Endothelial cell of umbilical vein (primary cell): ENCODE data around the gene EML1. TPM values are rescaled to one million over a fixed set of nuclear protein-coding genes. Genes with fewer than 3 reads are reported as not detected.

Experiments
- BruUV-seq: library from RNA; stranded (reverse); fragments of 400-500 nt; replicated peaks from 2 replicates; lab custom pipeline; 2021; lab: Mats Ljungman, UMichigan
- CTCF ChIA-PET: fragments of 300-600, 350-600 bp; sonication (Branson Sonifier 250); formaldehyde crosslinking; loops from one replicate; lab custom pipeline; 2021; ENCODE audit warnings: antibody characterized with exemption, inconsistent platforms; lab: Charles Lee
- POLR2A ChIA-PET: fragments of 300-600, 350-600 bp; sonication (Branson Sonifier 250); formaldehyde crosslinking; loops from one replicate; lab custom pipeline; 2021; ENCODE audit warnings: antibody characterized with exemption, inconsistent platforms; lab: Charles Lee
- DNase-seq: peaks from one replicate; pipeline ENCODE4 v3.0.0-alpha.2; 2011; ENCODE audit warnings: low read depth, low spot score
- FAIRE-seq: peaks from 2 replicates; lab custom pipeline; 2011; peaks lifted over from hg19 to GRCh38; lab: Jason Lieb, UNC
- H2AFZ ChIP-seq: 2 replicates; pipeline ENCODE4 v1.6.0; 2012; ENCODE audit warnings: low read depth, low read length, control low read depth, inconsistent platforms
- H3K27ac ChIP-seq: 2 replicates; pipeline ENCODE4 v1.5.1; 2011; ENCODE audit warnings: low read depth, mild to moderate bottlenecking, control low read depth, low read length, moderate library complexity; ENCODE audit not compliant: insufficient read depth
- H3K27me3 ChIP-seq, 2 experiments: 2 replicates each; pipeline versions ENCODE4 v1.6.0 to v1.6.1; 2011; ENCODE audit warnings: low read length in 2 of 2, mixed read lengths in 1 of 2; ENCODE audit not compliant: control insufficient read depth in 2 of 2, insufficient read depth in 2 of 2
- H3K36me3 ChIP-seq, 2 experiments: 2 replicates in 1 of 2; 3 replicates in 1 of 2; pipeline ENCODE4 v1.5.1; 2011; ENCODE audit warnings: low read length in 2 of 2, mild to moderate bottlenecking in 1 of 2, moderate library complexity in 1 of 2; ENCODE audit not compliant: control insufficient read depth in 2 of 2, insufficient read depth in 2 of 2; ENCODE audit errors: extremely low read depth in 1 of 2
- H3K4me1 ChIP-seq: 3 replicates; pipeline ENCODE4 v1.5.1; 2011; ENCODE audit warnings: mild to moderate bottlenecking, low read length; ENCODE audit not compliant: control insufficient read depth, insufficient read depth; ENCODE audit errors: extremely low read depth
- H3K4me2 ChIP-seq: 2 replicates; pipeline ENCODE4 v1.6.1; 2011; ENCODE audit warnings: low read length, control low read depth, mixed read lengths; ENCODE audit not compliant: insufficient read depth
- H3K4me3 ChIP-seq, 3 experiments: fragments of 200-600 bp in 1 of 3; sonication (generic), shearing (Covaris generic) in 1 of 3; replicated peaks in 1 of 3; 2 replicates each; pipeline ENCODE4 v1.5.1; 2011 to 2016; ENCODE audit warnings: control low read depth in 3 of 3, low read length in 3 of 3, mild to moderate bottlenecking in 2 of 3, inconsistent platforms in 1 of 3, low read depth in 1 of 3, moderate library complexity in 1 of 3; ENCODE audit not compliant: insufficient read depth in 1 of 3
- H3K79me2 ChIP-seq: 2 replicates; pipeline ENCODE4 v1.6.0; 2012; ENCODE audit warnings: low read length, inconsistent platforms; ENCODE audit not compliant: control insufficient read depth, insufficient read depth
- H3K9ac ChIP-seq: replicated peaks from 2 replicates; pipeline ENCODE3; 2011; ENCODE audit warnings: low read length, control low read depth; ENCODE audit not compliant: insufficient read depth; ENCODE audit errors: extremely low read depth
- H3K9me1 ChIP-seq: replicated peaks from 3 replicates; pipeline ENCODE4 v1.6.0; 2011; ENCODE audit warnings: mild to moderate bottlenecking, low read length; ENCODE audit not compliant: control insufficient read depth, insufficient read depth; ENCODE audit errors: extremely low read depth
- H3K9me3 ChIP-seq: replicated peaks from 2 replicates; pipeline ENCODE4 v1.5.1; 2012; ENCODE audit warnings: low read length, inconsistent platforms; ENCODE audit not compliant: control insufficient read depth, insufficient read depth
- H4K20me1 ChIP-seq: replicated peaks from 2 replicates; pipeline ENCODE3; 2011; ENCODE audit warnings: mild to moderate bottlenecking, low read length; ENCODE audit not compliant: control insufficient read depth, insufficient read depth; ENCODE audit errors: extremely low read depth
- CTCF ChIP-seq, 2 donors: IDR thresholded peaks; 1 replicate in 1 of 2; 2 replicates in 1 of 2; pipeline ENCODE4 v1.5.1; 2011; ENCODE audit warnings: low read length in 2 of 2, mild to moderate bottlenecking in 2 of 2, moderate library complexity in 2 of 2, control low read depth in 1 of 2, inconsistent platforms in 1 of 2, low read depth in 1 of 2; ENCODE audit not compliant: insufficient read depth in 1 of 2; ENCODE audit errors: extremely low read depth in 1 of 2
- EZH2 ChIP-seq: IDR thresholded peaks from 2 replicates; pipeline ENCODE4 v1.6.1; 2012; ENCODE audit warnings: borderline replicate concordance, low read depth, mild to moderate bottlenecking, moderate library complexity, low read length, inconsistent platforms; ENCODE audit not compliant: severe bottlenecking
- FOS ChIP-seq: IDR thresholded peaks from 2 replicates; pipeline ENCODE4 v1.6.1; 2011; ENCODE audit warnings: mild to moderate bottlenecking, low read length, moderate library complexity, borderline replicate concordance; ENCODE audit not compliant: insufficient read depth
- GATA2 ChIP-seq: IDR thresholded peaks from 2 replicates; pipeline ENCODE4 v1.7.0; 2011; ENCODE audit warnings: low read depth, mild to moderate bottlenecking, moderate library complexity, mixed read lengths, low read length; ENCODE audit not compliant: insufficient read length, insufficient read depth
- JUN ChIP-seq: IDR thresholded peaks from 2 replicates; pipeline ENCODE4 v1.6.1; 2011; ENCODE audit warnings: borderline replicate concordance, low read depth; ENCODE audit not compliant: insufficient read length, insufficient read depth
- MAX ChIP-seq: IDR thresholded peaks from 2 replicates; pipeline ENCODE4 v1.6.1; 2011; ENCODE audit not compliant: insufficient read depth, insufficient read length
- MYC ChIP-seq: IDR thresholded peaks from one replicate; pipeline ENCODE4 v1.6.1; 2011; ENCODE audit warnings: mild to moderate bottlenecking, low read depth, low read length
- POLR2A ChIP-seq: IDR thresholded peaks from 2 replicates; pipeline ENCODE4 v1.6.1; 2012; ENCODE audit warnings: low read depth, mild to moderate bottlenecking, control low read depth, low read length
- POLR2AphosphoS5 ChIP-seq: IDR thresholded peaks from 2 replicates; pipeline ENCODE4 v1.6.1; 2012; ENCODE audit warnings: low read depth, mild to moderate bottlenecking, control low read depth, low read length, moderate library complexity; ENCODE audit not compliant: insufficient read depth
- dilution Hi-C: fragments of 300-500 bp; cut with MboI; formaldehyde crosslinking; loops from one replicate; pipeline ENCODE4 v1.15.0; 2019; ENCODE audit warnings: low sequenced_read_pairs; ENCODE audit not compliant: extremely low pct_ligation_motif_present
- intact Hi-C: fragments of 100-400 bp; cut with micrococcal nuclease; formaldehyde crosslinking; loops from one replicate; pipeline ENCODE4 v1.10.0; 2022
- polyA plus RNA-seq, 4 experiments: library from polyadenylated mRNA; depleted of rRNA in 3 of 4; stranded (reverse) in 3 of 4; unstranded in 1 of 4; fragments of >200 nt; gene quantifications; 2 replicates each; pipeline versions ENCODE4 v1.2.1 to v1.2.3, GENCODE V29; 2011 to 2012; ENCODE audit warnings: missing spikeins in 1 of 4
- total RNA-seq: library from RNA; stranded (reverse); gene quantifications from 2 replicates; pipeline ENCODE4 v1.2.3, GENCODE V29; 2021

EML1 gene
- total and polyA plus RNA-seq, 2 donors (not counting 3 experiments of a cell fraction or from before 2014, with no cell fraction given) = 22.9 to 33.0 TPM

DNA sequence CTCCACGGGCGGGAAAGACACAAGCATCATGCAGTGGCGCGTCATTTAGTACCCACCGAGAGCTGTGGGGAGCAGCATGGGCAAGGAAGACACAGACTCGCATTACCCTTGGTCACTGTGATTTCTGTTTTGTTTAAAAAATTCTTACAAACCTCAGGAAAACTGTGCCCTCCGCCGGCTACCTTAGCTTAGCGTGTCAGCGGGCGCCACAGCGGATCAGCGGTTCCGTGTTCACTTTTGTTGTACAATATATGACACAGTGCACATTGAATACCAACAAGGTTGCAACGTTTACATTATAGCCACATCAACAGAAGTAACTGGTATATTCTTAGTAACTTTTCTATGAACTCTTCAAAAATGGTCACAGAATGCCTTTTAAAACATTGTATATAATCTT, 146.9 kb downstream of the EML1 start:
- POLR2A ChIA-PET = no interaction called here
- TF ChIP-seq POLR2AphosphoS5 (no peak), POLR2A (no peak), JUN (no peak), EZH2 (no peak), FOS (no peak), MAX (no peak), MYC (no peak), GATA2 (no peak), CTCF (IDR thresholded peaks at IDR 0.05; ENCODE audit: extremely low read depth in 1 of 2, insufficient read depth in 1 of 2, low read depth in 1 of 2, low read length in 2 of 2) (no peak)
- no peaks in the 10 kb centered on the region for H3K27me3 ChIP-seq
- no peak overlapping the region for H3K27ac ChIP-seq
- intact Hi-C loops = no loop called here
- no peaks in the 10 kb centered on the region for H4K20me1 ChIP-seq
- H3K4me1 ChIP-seq = no peaks in the 10 kb centered on the region
- CTCF ChIA-PET = no interaction called here
- no peak overlapping the region for H3K9ac ChIP-seq
- H3K79me2 ChIP-seq = no peaks in the 10 kb centered on the region
- DNase-seq = no peak
- no peak overlapping the region for H2AFZ ChIP-seq
- BruUV-seq = no TSS peak
- FAIRE-seq = no peak
- H3K4me2 ChIP-seq = no peak overlapping the region
- H3K9me3 ChIP-seq = no peaks in the 10 kb centered on the region
- H3K36me3 ChIP-seq = peaks cover 0 to 8% of the 10 kb centered on the region in 2 experiments
- H3K4me3 ChIP-seq = no peak overlapping the region
- dilution Hi-C loops = no loop called here
- no peaks in the 10 kb centered on the region for H3K9me1 ChIP-seq
